SJCRH30 (cell line): ENCODE data around the gene MEIOC. TPM values are rescaled to one million over a fixed set of nuclear protein-coding genes. Genes with fewer than 3 reads are reported as not detected.

Experiments used
- DNase-seq, 2 experiments: peaks; one replicate each; pipeline ENCODE4 v3.0.0-alpha.2; 2015 to 2020
- H3K27ac ChIP-seq: fragments of 250-450 bp; sonication (Bioruptor Pico); 2 replicates; pipeline ENCODE4 v1.5.1; 2020; ENCODE audit warnings: mild to moderate bottlenecking, moderate library complexity
- H3K27me3 ChIP-seq: fragments of 250-450 bp; sonication (Bioruptor Pico); 2 replicates; pipeline ENCODE4 v1.5.1; 2020; ENCODE audit warnings: mild to moderate bottlenecking, moderate library complexity
- H3K36me3 ChIP-seq: fragments of 250-450 bp; sonication (Bioruptor Pico); 2 replicates; pipeline ENCODE4 v1.5.1; 2020; ENCODE audit warnings: mild to moderate bottlenecking, moderate library complexity
- H3K4me1 ChIP-seq: fragments of 250-450 bp; sonication (Bioruptor Pico); 2 replicates; pipeline ENCODE4 v1.5.1; 2020; ENCODE audit warnings: mild to moderate bottlenecking, moderate library complexity
- H3K4me3 ChIP-seq: fragments of 250-450 bp; sonication (Bioruptor Pico); 2 replicates; pipeline ENCODE4 v1.5.1; 2020; ENCODE audit warnings: mild to moderate bottlenecking, moderate library complexity
- H3K9me3 ChIP-seq: fragments of 250-450 bp; sonication (Bioruptor Pico); replicated peaks from 2 replicates; pipeline ENCODE4 v1.5.1; 2020; ENCODE audit warnings: mild to moderate bottlenecking, moderate library complexity
- total RNA-seq: library from RNA; depleted of rRNA; stranded (reverse); fragments of >200 nt; shearing (Covaris generic); gene quantifications from 2 replicates; pipeline ENCODE4 v1.2.3, GENCODE V29; 2014; rRNA removed

The MEIOC gene
- total RNA-seq, 1 experiment from 2014 or later = 0.04 TPM

DNA sequence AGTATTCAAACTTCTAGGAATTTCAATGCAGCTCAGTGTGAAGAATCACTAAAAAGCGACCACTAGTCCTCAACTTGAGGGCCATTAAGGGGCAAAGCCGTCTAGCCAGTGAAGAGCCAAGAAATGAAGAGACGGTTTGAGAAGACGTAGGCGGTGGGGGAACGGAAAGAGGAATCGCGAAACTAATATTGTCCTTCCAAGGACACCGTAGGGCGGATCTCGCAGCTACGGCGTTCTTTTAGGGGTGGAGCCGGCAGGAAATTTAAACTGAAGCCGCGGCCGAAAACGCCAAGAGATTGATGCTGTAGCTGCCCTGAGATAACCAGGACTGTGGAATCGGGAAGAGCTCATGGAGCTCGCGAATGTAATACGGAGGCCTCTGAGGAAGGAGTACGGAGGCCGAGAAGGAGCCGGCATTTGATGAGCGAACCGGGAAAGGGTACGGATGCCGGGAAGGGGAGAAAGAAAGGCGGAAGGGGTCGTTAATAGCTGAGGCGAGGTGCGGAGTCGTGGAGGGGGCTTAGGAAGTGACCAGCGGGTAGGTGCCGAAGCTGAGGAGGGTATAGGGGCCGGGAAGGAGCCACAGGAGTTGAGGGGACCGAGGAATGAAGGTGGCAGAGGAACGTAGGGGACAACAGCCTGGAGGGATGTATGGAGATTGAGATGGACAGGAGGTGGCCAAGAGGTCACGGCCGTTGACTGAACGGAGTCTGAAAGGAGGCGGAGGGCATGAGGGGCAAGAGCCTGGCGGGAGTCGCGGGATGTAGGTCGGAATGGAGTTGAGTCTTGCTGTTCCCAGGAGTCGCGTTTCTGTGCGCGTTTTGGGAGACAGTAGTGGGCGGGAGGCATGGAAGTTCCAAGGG, 52.4 kb downstream of the MEIOC start, which contains the start of gene DBF4B:
DBF4B (plus strand) TSS at position 265 of the 863 bp plus-strand sequence; CDS start at position 421, 156 bp downstream.
- H3K36me3 ChIP-seq = no peaks in the 10 kb centered on the region; the same call in 1 of the 2 replicates
- peak; percentile 86 to 94 for DNase-seq

DNA sequence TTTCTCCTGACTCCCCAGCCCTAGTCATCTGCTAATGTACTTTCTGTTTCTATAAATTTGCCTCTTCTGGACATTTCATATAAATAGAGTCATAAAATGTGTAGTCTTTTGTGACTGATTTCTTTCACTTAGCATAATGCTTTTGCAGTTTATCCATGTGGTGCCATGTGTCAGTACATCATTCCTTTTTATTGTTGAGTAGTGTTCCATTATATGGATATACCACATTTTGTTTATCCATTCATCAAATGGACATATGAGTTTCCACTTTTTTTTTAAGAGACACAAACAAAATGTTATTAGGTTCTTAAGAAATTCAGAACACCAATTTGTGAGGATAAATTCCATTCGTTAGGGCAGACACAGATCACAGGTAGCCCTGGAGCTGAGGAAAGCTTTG, 63.2 kb downstream of the MEIOC start:
- DNase-seq = no peak
- Histone ChIP-seq H3K27ac (no peak overlapping the region), H3K27me3 (no peaks in the 10 kb centered on the region), H3K9me3 (no peaks in the 10 kb centered on the region), H3K4me3 (no peak overlapping the region), H3K4me1 (no peaks in the 10 kb centered on the region), H3K36me3 (peaks cover 48% of the 10 kb centered on the region)

More for the DNA sequence above, 52.4 kb downstream of the MEIOC start, which contains the start of gene DBF4B:
- Histone ChIP-seq H3K27me3 (no peaks in the 10 kb centered on the region), H3K9me3 (no peaks in the 10 kb centered on the region), H3K4me1 (peaks cover 7% of the 10 kb centered on the region; the same call in 1 of the 2 replicates), H3K27ac (peak within 1 kb of the TSS; percentile 70), H3K4me3 (peak within 1 kb of the TSS; percentile 79)

DNA sequence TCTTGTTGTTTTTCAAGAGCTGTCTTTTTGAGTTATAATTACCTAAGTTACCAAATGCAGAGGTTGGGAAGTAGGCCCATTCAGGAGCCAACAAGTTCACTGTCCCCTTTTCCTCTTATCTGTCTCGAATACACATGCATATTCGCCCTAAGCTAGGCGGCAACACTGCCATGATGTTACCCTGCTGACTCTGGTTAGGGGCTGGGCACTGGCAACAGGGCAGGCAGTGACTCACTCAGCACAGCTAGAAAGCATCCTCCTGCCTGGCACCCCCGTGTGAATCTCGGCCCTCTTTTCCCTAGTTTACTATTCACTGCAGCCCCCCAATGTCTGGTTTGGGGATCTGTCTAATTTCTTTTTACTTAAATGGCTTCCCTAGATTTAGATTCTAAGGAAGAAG, 66.0 kb downstream of the MEIOC start:
- Histone ChIP-seq H3K4me3 (no peak overlapping the region), H3K27ac (no peak overlapping the region), H3K36me3 (peaks cover 58% of the 10 kb centered on the region), H3K4me1 (no peaks in the 10 kb centered on the region), H3K27me3 (no peaks in the 10 kb centered on the region), H3K9me3 (no peaks in the 10 kb centered on the region; the same call in 1 of the 2 replicates)
- no peak for DNase-seq

Other genes with a start within 250 kb of the MEIOC start
- gene GPATCH8, start 153.1 kb upstream of the MEIOC start, total RNA-seq = 22.2 and 24.3 TPM in 2 replicates
- gene FZD2, start 99.0 kb upstream of the MEIOC start, total RNA-seq = 16.0 and 18.2 TPM in 2 replicates
- gene CCDC43, start 33.3 kb downstream of the MEIOC start, total RNA-seq = 41.4 and 42.2 TPM in 2 replicates
- 16.5 and 19.4 TPM in 2 replicates for gene DBF4B, start 52.2 kb downstream of the MEIOC start, total RNA-seq
- gene ADAM11, start 102.5 kb downstream of the MEIOC start, total RNA-seq = 0.73 and 0.79 TPM in 2 replicates
- 45.9 and 47.4 TPM in 2 replicates for gene GJC1, start 173.8 kb downstream of the MEIOC start, total RNA-seq
- gene HIGD1B, start 191.4 kb downstream of the MEIOC start, total RNA-seq = not detected in 2 replicates
- 153 and 172 TPM in 2 replicates for gene EFTUD2, start 243.0 kb downstream of the MEIOC start, total RNA-seq